Measurements from ENCODE around the gene MRPS26.

DNA sequence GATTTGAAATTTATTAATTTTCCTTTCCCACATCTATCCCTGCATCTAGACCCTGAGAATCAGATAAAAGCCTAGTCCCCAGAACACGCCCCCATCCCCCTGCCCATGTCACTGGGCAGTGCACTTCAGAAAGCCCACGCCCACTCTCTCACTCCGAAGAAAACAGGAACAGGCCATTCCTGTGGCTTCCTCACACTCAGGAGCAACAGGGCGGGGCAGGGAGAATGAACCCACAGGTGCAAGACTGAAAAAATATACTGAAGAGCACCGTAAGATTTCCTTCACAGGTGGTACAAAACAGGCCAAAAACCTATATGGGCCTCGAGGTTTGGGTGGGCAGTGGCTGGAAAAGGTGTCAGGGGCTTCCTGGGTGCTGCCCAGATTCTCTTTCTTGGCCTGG is 29.0 kb downstream of the MRPS26 start:
- no peak for TF ChIP-seq POLR2A (IDR thresholded peaks at IDR 0.05)
- TF ChIP-seq, protein P1, sequence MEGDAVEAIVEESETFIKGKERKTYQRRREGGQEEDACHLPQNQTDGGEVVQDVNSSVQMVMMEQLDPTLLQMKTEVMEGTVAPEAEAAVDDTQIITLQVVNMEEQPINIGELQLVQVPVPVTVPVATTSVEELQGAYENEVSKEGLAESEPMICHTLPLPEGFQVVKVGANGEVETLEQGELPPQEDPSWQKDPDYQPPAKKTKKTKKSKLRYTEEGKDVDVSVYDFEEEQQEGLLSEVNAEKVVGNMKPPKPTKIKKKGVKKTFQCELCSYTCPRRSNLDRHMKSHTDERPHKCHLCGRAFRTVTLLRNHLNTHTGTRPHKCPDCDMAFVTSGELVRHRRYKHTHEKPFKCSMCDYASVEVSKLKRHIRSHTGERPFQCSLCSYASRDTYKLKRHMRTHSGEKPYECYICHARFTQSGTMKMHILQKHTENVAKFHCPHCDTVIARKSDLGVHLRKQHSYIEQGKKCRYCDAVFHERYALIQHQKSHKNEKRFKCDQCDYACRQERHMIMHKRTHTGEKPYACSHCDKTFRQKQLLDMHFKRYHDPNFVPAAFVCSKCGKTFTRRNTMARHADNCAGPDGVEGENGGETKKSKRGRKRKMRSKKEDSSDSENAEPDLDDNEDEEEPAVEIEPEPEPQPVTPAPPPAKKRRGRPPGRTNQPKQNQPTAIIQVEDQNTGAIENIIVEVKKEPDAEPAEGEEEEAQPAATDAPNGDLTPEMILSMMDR (IDR thresholded peaks at IDR 0.05): no peak

Data from Peyer's patch (tissue), 4 donors.